ENCODE results near the gene COL13A1. TPM values are rescaled to one million over a fixed set of nuclear protein-coding genes. Genes with fewer than 3 reads are reported as not detected.

The COL13A1 gene
- total and polyA plus RNA-seq, 2 experiments from 2014 or later: 5.2 to 8.6 TPM

DNA sequence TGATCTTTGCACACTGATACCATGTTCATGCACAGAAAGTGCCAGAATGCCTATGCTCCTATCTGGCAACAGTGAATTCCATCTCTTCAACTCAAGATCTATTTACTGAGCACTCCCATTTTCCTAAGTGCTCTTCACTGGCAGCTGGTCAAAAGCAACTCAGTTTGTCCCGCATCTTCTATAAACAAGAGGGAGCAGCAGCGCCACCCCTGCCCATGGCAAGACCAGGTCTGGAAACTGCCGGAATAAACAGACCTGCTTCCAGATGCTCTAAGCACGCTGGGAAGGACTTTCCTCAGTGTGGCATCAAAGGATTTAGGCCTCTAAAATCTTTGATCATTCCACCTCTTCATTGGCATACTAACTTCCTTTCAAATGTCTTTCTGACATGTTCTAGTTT lies 146.6 kb downstream of the COL13A1 start:
- no peaks in the 10 kb centered on the region for H3K27me3 ChIP-seq (ENCODE audit: insufficient read depth)
- no peaks in the 10 kb centered on the region for H3K9me2 ChIP-seq (ENCODE audit: insufficient read depth)
- no peaks in the 10 kb centered on the region for H3K36me3 ChIP-seq (ENCODE audit: insufficient read depth)
- H2AFZ ChIP-seq: no peak overlapping the region
- Mint-ChIP-seq H3K27me3 (ENCODE audit: insufficient read depth, low read depth, poor library complexity) (peaks cover 2% of the 10 kb centered on the region), H3K27ac (no peak overlapping the region), H3K36me3 (ENCODE audit: low read depth) (no peaks in the 10 kb centered on the region), H3K4me1 (peaks cover 21% of the 10 kb centered on the region), H3K4me3 (no peak overlapping the region), H3K9me3 (no peaks in the 10 kb centered on the region)
- H3K27ac ChIP-seq (ENCODE audit: low read depth): no peak overlapping the region
- no peaks in the 10 kb centered on the region for H3F3A ChIP-seq (replicated peaks; ENCODE audit: low read depth)
- no peak overlapping the region for H3K4me3 ChIP-seq
- DNase-seq (ENCODE audit: low spot score): peak; percentile 36
- no peak overlapping the region for H3K4me2 ChIP-seq
- no peaks in the 10 kb centered on the region for H3K79me2 ChIP-seq (replicated peaks; ENCODE audit: insufficient read depth)
- no peaks in the 10 kb centered on the region for H4K20me1 ChIP-seq (replicated peaks; ENCODE audit: insufficient read depth)
- ATAC-seq: no peak
- peaks cover 11% of the 10 kb centered on the region for H3K4me1 ChIP-seq (ENCODE audit: insufficient read depth)
- TF ChIP-seq CTCF (conservative IDR thresholded peaks at IDR 0.05; ENCODE audit: low read depth in 2 of 2): peak; percentile 28 to 45; a peak in 2 of 4 replicates
- no peak for TF ChIP-seq REST (IDR thresholded peaks at IDR 0.05; ENCODE audit: unreplicated experiment)

DNA sequence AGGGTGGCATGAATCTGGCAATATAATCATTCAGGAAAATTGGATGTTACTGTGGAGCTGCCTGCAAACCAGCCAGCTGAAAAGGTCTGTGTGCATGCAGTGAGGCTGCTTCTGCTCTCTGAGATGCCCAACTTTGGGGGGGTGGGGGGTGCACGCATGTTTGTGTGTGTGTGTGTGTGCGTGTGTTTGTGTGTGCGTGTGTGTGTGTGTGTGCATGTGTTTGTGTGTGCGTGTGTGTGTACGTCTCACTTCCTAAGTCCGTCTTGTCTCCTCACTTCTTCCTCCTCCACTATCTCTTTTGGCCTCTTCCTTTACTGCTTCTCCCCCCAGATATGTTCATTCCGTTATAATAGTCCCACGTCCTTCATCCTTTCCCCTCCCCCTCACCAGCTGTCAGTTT lies 148.1 kb downstream of the COL13A1 start:
- no peak for DNase-seq (ENCODE audit: low spot score)
- H3K27me3 Mint-ChIP-seq (ENCODE audit: insufficient read depth, low read depth, poor library complexity): no peaks in the 10 kb centered on the region
- H3K27ac Mint-ChIP-seq: no peak overlapping the region
- H3K4me3 Mint-ChIP-seq: no peak overlapping the region
- H3K4me3 ChIP-seq: no peak overlapping the region
- no peaks in the 10 kb centered on the region for H4K20me1 ChIP-seq (replicated peaks; ENCODE audit: insufficient read depth)
- no peak overlapping the region for H3K4me2 ChIP-seq
- H3K79me2 ChIP-seq (replicated peaks; ENCODE audit: insufficient read depth): no peaks in the 10 kb centered on the region
- H3K4me1 Mint-ChIP-seq: peaks cover 25% of the 10 kb centered on the region
- H3K9me2 ChIP-seq (ENCODE audit: insufficient read depth): no peaks in the 10 kb centered on the region
- peaks cover 11% of the 10 kb centered on the region for H3K4me1 ChIP-seq (ENCODE audit: insufficient read depth)
- no peaks in the 10 kb centered on the region for H3K36me3 Mint-ChIP-seq (ENCODE audit: low read depth)
- H3F3A ChIP-seq (replicated peaks; ENCODE audit: low read depth): no peaks in the 10 kb centered on the region
- no peak overlapping the region for H3K27ac ChIP-seq (ENCODE audit: low read depth)
- H2AFZ ChIP-seq: no peak overlapping the region
- ATAC-seq: no peak
- no peaks in the 10 kb centered on the region for H3K27me3 ChIP-seq (ENCODE audit: insufficient read depth)
- no peaks in the 10 kb centered on the region for H3K36me3 ChIP-seq (ENCODE audit: insufficient read depth)
- peaks cover 2% of the 10 kb centered on the region; the same call in 1 of the 3 replicates for H3K9me3 Mint-ChIP-seq
- TF ChIP-seq EZH2 (IDR thresholded peaks at IDR 0.05; ENCODE audit: low read depth, unreplicated experiment) (no peak), ZNF114 (CRISPR knock-in tag; IDR thresholded peaks at IDR 0.05) (no peak), ZNF331 (CRISPR knock-in tag; IDR thresholded peaks at IDR 0.05; ENCODE audit: low read depth) (no peak), ETS1 (IDR thresholded peaks at IDR 0.05) (no peak), EZH2phosphoT487 (IDR thresholded peaks at IDR 0.05; ENCODE audit: unreplicated experiment) (no peak), STAT1 (IDR thresholded peaks at IDR 0.05; ENCODE audit: unreplicated experiment) (no peak), CREB1 (CRISPR knock-in tag; IDR thresholded peaks at IDR 0.05; ENCODE audit: low read depth) (no peak), REST (IDR thresholded peaks at IDR 0.05; ENCODE audit: unreplicated experiment) (no peak), CTCF (conservative IDR thresholded peaks at IDR 0.05; ENCODE audit: low read depth in 2 of 2) (no peak), JUNB (IDR thresholded peaks at IDR 0.05; ENCODE audit: unreplicated experiment) (no peak)
